GM18502 (cell line): Measurements from ENCODE around the gene FNDC5.

Experiments used
- ATAC-seq: cut with Tn5 transposase; IDR thresholded peaks from one replicate; pipeline ENCODE4 v1.9.1; 2021; ENCODE audit warnings: mild to moderate bottlenecking; ENCODE audit not compliant: unreplicated experiment, poor library complexity

The FNDC5 gene

DNA sequence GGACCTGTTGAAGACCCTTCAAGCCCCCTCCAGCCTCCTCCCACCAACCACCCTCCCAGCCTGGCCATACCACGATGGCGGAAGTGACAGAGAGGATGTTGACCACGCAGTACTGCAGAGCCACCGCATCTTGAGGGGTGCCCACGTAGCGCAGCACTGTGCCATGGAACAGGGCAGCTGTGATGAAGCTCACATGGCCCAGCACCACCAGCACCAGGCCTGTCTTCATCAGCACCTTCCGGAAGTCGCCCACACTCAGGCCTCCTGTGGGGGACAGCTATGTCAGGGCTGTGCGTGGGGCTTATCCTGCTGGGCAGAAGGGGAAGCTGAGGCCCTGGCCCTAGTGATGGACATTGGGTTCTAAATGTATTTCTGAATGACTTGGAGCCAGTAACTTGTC, 27.3 kb upstream of the FNDC5 start:
- ATAC-seq: no peak

DNA sequence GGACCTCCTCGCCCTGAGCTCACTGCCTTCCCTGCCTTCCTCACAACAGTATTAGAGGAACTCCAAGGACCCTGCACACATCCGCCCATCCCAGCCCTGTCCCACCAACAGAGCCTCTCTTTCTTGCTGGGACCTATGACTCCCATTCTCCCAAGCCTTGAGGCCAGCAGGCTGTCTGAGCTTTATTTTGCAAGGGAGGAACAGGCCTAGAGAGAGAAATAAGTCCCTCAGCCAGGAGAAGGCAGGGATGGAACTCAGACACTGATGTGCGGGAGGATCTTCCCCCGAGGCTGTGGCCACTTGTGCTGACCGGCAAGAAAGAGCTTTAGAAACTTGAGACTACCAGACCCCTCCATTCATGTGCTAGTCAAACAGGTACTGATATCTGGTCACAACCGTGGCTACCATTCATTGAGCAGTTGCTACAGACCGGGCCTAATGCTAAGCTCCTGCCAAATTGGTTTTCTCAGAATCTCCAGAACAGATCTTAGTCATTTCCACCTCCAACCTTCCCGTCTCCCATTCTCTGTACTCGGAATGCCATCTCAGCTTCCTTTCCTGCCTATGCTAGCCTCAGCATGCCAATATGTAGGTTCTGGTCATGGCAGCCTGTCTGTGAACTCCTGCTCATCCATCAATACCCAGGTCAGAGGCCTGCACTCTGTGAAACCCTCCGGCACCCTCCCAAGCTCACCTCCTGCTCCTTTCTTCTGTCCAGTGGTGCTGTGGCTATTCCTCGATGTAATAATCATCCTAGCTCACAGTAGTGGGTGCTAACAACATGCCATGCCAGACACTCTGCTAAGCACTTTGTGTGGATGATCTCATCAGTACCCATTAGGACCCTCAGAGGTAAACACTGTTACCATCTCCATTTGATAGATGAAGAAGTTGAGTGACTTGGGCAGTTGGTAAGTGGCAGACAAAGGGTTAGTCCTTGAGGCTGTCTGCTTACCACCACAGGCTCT, 26.7 kb upstream of the FNDC5 start:
- no peak for ATAC-seq

DNA sequence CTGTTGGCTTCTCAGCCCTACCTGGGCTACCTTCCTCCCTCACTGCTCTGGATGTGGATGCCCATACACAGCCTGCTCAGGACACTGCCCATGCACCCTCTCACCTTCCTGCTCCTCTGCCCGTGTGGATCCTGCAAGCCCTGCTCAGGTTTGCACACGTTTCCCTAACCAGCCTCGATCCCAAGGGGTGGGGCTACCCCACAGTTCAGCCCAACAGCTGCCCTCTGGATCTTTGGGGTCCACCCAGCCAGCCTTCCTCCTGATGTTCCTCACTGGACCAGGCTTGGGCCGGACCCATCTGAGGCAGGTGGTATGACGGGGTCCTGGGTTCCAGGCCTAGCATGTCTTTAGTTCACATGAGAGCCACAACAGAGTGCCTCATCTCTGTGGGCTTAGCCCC, 25.7 kb upstream of the FNDC5 start:
- ATAC-seq: no peak

DNA sequence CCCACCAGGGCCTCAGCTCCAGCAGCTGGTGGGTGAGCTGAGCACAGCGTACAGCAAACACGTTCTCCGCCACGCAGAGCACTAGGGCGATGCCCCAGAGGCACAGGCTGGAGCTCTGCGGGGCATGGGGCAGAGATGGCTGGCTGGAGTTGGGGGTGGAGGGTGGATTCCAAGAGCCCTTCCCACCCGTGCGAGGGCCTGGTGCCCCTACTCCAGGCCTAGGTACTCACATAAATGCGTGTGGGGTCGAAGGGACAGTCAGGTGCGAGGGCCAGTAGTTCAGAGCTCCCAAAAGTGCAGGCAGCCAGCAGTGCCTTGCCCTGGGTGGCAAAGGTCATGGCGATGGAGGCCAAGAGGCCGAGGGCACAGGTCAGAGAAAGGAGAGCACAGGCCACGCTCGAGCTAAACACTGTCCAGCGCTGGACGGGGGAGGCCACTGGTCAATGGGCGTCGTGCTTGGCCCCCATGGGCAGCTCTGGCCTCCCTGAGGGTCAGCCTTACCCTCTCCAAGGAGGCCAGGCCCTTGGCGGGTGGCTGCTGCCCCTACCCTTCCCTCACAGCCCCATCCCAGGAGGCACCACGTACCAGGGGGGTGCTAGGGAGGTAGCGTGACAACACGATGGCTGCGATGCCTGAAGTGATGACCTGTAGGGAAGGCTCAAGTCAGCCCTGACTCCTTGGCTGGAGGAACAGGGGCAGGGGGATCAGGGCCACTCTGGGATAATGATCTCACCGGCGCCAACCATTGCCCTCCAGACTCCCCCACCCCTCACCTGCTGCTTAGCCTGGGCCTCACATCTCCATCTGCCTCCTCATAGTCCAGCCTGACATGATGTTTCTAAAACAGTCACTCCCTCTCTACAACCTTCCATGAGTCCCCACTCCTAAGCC, 24.9 kb upstream of the FNDC5 start:
- no peak for ATAC-seq

DNA sequence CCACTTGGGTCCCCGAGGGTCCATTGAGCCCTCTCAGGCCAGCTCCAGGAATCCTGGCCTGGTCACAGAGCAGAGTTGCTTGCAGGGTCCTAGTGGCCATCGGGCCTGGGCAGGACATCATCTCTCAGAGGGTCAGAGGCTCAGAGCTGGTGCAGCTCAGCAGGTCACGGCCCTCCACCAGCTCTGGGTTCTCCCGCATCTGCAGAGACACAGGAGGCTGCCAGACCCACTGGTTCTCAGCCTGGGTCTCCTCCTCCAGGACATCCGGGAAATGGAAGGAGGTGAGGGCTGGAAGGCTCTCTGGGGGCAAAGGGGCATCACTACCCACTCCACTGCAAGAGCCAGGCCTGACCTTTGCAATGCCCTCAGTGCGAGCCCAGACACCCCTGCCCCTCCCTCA, 24.0 kb upstream of the FNDC5 start:
- ATAC-seq: no peak

DNA sequence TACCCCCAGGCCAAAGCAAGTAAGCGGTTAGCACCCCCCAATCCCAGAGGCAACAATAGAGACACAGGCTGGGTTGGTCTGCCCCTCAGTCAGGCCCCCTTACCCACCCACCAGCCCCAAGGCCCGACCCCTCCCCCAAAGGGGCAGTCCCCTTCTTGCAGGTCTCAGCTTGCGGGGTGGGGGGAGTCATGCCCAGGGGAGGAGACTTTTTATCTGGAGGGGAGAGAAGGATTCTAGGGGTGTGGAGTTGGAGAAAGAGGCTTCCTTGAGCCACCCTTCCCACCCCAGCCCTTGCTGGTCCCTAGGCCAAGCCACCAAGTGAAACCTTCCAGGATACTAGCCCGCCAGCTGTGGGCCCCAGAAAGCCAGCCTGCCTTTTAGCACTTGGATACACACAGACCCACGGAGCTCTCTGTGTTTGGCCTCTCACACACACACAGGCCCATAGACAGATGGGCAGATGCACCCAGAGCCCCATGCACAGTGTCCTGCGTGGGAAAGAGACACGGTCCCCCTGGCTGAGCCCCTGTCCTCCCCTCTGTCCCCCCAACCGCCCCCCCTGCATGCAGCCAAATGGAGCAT, 23.4 kb upstream of the FNDC5 start:
- no peak for ATAC-seq

DNA sequence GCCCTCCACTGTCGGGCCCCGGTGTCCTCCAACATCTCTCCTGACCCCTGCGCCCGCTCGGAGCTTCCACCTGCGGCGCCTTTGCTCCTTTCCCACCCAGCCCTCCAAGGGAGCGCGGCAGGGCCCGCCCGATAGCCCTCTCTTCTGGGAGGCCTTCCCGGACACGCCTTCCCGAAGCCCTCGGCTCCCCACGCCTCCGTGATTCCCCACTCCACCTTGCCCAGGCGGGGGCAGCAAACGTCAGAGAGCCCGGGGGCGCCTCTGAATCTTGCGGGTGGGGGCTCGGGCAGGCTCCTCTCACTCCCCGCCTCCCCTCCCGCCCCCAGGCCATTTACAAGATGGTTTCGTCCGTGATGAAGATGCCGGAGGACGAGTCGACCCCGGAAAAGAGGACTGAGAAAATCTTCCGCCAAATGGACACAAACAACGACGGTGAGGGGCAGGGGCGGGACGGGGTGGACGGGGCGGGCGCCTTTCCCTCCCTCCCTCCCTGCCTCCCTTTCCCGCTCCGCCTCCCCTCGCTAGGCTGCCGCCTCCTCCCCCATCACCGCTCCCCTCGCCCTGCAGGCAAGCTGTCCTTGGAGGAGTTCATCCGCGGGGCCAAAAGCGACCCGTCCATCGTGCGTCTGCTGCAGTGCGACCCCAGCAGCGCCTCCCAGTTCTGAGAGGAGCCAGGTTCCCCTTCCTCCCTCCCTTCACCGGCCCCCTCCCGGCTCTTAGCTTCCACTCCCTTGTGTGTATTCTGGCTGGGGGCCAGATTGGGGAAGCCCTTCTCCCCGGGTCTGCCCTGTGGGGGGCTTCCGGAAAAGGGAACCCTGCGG, 22.7 kb upstream of the FNDC5 start:
- no peak for ATAC-seq

DNA sequence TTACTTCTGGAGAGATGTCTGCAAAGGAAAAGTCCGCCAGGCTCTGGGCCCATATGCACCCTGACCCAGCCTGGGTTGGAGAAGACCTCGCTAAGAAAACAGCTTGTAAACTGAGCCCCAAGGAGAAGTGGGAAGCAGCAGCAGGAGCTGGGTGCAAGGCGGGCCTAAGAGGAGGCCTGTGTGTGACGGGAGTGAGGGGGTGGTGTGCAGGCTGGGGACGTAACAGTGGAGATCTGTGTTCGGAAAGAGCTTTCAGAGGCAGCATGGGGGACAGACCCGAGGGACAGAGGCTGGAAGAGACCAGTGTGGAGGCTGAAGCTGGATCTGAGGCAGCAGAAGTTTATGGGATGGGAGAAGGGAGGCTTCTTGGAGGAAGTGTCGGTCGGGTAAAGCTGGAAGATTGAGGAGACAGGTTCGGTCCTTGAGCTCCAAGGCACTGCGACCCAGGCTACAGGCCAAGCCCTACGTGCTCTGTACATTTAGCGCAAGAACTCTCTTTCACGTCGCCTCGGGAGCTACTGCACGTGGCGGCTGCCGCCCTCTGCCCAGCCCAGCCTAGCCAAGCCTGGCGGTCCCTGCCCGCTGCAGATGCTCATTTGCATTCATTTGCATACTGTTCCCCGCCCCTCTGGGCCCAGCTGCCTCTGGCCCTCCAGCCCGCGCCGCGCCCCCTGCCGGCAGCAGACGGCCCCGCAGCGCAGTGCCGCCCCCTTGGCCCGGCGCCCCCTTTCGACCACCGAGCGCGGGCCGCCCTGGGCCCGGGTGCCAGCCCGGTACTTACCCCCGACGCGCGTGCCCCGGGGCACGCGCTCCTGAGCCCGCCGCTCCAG, 21.9 kb upstream of the FNDC5 start:
- no peak for ATAC-seq

DNA sequence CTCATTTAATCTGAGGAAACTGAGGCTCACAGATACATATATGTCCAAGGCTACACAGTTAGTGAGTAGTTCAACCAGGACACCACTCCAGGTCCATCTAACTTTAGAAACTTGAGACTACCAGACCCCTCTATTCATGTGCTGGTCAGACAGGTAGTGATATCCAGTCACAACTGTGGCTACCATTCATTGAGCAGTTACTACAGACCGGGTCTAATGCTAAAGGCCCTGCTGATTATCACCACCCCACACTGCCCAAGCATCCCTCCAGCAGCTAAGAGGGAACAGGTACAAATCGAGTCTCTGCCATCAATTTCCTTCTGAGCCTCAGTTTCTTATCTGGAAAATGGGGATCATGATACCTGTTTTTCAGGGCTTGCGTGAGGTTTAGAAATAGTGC, 20.9 kb upstream of the FNDC5 start:
- no peak for ATAC-seq

DNA sequence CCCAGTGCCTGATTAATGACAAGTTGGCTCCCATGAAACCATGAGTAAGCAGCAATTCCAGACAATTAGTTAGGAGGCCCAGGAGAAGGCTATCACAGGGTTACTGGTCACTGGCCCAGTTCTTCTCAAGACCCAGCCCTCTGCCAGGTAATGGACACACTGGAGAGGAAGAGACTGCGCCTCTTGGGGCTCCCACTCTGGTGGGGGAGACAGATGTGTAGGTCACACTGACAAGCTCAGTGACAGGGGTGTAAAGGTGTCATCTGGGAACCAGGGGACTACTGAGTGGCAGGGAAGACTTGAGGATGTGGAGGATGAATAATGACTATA, 20.5 kb upstream of the FNDC5 start:
- no peak for ATAC-seq

DNA sequence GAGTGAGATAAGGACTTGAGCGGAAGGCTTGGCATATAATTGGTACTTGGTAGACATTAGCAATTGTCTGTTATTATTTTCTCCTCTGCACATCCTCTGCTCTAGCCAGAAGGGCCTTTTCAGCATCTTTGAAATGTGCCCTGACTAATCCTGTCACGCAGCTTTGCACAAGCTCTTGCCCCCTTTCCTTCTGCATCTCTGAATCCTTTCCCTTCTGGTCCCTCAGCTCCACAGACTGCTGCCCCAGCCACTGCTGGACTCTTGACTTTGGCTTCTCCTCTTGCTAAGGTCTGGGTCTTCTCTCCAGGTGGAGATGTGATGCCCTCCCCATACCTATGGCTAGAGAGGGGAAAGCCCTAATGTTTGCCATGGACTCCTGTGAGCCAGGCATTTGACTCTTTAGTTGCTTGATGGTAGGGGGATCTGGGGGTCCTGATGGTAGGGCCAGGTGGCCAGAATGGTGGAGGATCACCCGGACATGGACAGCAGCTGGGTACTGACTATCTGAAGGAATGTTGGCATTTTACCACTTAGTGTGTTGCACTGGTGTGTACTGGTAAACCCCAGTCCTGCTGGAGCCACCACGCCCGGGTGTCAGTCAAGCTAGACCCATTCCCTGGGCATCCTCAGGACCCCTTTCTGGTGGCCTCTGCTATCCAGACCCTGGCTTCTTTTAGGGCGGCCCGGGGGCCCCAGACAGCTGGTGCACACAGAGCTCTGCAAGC, 20.0 kb upstream of the FNDC5 start:
- ATAC-seq: no peak

DNA sequence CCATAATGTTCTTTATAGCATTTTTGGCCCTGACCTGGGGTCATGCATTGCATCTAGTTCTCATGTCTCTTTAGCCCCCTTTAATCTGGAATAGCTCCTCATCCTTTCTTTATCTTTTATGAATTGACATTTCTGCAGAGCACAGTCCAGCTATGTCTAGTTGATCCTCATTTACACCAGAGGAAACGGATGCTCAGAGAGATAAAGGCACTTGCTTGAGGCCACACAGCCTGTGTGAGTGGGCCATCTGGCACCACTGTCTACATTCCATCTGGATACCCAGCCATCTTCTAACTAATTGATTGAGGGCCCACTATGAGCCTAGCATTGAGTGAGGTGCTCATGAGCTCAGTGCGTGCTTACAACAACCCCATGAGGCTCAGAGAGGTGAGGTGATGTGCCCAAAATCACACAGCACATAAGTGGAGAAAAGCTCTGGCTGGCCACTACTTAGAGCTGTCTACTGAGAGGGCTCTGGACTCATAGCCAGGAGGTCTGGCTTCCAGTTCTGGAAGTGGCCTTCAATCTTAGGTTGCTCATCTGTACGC, 19.1 kb upstream of the FNDC5 start:
- no peak for ATAC-seq

DNA sequence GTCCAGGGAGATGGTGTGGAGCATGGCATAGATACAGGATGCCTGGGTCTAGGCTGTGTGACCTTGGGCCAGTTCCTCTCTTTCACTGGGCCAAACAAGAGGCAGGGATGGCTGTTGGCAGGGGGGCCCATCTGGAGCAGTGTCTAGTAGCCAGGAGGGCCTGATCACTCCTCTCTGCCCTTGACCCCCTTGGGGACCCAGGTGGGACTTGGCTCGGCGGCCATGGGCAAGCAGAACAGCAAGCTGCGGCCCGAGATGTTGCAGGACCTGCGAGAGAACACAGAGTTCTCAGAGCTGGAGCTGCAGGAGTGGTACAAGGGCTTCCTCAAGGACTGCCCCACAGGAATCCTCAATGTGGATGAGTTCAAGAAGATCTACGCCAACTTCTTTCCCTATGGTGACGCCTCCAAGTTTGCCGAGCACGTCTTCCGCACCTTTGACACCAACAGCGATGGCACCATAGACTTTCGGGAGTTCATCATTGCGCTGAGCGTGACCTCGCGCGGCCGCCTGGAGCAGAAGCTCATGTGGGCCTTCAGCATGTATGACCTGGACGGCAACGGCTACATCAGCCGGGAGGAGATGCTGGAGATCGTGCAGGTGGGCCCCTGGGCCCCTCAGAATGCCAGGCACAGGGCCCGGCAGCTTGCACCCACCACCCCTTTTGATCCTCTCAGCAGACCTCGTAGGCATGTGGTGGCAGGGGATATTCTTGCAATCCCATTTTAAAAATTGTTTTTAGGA, 18.1 kb upstream of the FNDC5 start:
- no peak for ATAC-seq

DNA sequence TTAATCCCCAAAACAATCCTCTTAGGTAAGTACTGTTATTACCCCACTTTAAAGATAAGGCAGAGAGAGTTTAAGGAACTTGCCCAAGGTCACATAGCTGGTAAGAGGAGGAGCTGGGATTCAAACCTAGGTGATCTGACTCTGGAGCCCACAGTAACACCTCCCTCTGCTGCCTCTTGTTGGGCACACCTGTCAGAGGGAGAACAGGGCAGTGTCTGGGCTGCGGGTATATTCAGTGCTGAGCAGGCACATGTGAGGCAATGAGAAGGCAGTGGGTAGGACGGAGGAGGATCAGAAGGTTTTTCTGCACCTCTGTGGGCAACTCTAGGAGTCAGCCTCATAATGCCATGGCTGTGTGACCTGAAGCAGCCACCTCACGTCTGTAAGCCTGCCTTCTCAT, 17.4 kb upstream of the FNDC5 start:
- no peak for ATAC-seq

DNA sequence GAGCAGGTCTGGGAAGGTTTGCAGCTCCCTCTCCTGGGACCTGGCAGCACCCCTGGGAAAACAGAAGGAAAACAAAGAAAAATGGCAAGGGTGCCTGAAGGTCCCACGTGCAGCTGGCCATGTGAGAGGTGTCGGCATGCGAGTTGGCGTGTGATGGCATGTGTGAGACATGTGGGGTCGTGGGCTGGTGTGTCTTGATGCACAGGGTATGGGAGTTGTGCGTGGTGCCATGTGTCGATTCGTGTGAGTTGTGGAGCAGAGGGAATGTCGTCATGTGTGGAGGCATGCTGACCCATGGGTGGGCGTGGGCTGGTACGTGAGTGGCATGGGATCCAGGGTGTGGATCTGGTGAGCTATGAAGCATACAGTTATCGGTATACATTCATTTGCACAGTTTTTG, 16.9 kb upstream of the FNDC5 start:
- ATAC-seq: no peak

DNA sequence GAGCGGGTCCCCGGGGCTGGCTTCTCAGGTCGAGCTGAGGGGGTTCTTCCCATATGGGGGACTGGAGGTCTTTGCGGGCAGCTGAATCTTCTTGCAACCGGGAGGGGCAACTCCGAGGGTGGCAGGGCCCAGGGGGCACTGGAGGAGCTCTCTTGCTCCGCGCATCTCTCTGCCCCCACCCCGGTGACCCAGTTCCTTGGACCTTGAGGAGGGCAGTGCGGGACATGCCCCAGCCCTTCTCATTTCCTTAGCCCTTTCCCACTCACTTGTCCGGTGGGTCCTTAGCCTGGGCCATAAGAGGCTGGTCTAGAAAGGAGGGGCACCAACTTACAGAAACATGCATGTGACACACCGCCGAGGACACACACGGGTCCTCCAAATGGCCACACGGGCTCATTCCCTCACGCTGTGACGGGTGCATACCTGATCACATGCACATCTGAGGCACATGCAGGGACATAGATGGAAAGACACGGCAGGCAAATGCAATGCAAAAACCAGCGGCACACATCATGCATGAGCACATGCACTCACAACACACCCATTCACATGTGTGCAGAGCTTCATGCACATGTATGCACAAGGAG, 16.2 kb upstream of the FNDC5 start:
- ATAC-seq: no peak

DNA sequence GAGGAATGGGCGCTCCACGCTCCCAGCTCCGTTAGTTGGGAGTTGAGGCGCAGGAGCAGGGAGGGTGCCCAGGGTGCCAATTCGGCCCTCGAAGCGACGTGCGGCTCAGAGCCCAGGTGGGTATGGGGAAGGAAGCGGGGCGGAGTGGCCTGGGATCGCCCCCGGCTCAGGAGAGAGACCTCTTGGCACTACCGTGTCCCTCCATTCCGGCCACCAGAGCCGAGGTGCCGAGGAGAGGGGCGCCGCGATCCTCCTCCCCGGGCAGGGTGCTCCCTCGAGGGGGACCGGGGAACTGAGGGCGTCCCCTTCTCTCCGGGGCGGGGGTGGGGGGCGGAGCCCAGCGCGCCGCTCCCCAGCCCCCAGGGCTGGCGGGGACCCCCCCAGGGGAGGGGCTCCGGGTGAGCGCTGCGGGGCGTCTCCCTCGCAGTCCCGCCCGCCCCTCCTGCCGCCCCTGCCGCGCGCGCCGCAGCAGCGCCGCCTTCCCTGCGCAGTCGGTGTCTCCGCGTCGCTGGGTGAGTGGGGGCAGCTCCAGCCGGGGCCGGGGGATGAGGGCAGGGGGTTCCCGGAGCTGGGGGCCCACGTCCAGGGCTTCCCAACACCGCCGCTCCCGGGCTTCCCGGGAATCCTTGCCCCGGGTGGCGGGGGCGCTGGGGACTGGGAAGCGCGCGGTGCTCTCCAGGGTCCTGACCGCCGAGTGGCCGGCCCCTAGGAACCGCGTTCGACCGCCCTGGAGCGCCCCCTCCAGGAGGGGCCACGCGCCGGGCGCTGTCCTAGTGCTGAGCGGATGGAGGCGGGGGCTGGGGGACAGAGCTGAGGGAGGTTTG, 15.5 kb upstream of the FNDC5 start, which contains the start of gene HPCA:
TSS of gene HPCA (plus strand) at position 488 of the 824 bp plus-strand sequence. CDS start 2,408 bp downstream, outside the sequence.
- ATAC-seq: no peak
